Trophoblast cell (in vitro differentiated cells and primary cell): ENCODE results near the gene AIF1L.

Source experiments
- DNase-seq, 2 donors: peaks; one replicate each; pipeline ENCODE4 v3.0.0-alpha.2; 2016
- H2AFZ ChIP-seq: 2 replicates; pipeline ENCODE4 v1.6.1; 2013; ENCODE audit warnings: low read length, moderate library complexity, mild to moderate bottlenecking; ENCODE audit not compliant: insufficient read depth, poor library complexity
- H2AK5ac ChIP-seq: 2 replicates; pipeline ENCODE4 v1.6.1; 2013; ENCODE audit warnings: mild to moderate bottlenecking, low read length
- H2BK120ac ChIP-seq: 2 replicates; pipeline ENCODE4 v1.6.1; 2013; ENCODE audit warnings: low read length, mild to moderate bottlenecking, moderate library complexity; ENCODE audit not compliant: insufficient read depth, poor library complexity
- H2BK12ac ChIP-seq: 2 replicates; pipeline ENCODE4 v1.6.1; 2013; ENCODE audit warnings: mild to moderate bottlenecking, low read length, moderate library complexity
- H2BK5ac ChIP-seq: 2 replicates; pipeline ENCODE4 v1.6.1; 2013; ENCODE audit warnings: low read length, low read depth, moderate library complexity, mild to moderate bottlenecking; ENCODE audit not compliant: poor library complexity
- H3K14ac ChIP-seq: 2 replicates; pipeline ENCODE4 v1.6.1; 2013; ENCODE audit warnings: mild to moderate bottlenecking, low read length
- H3K18ac ChIP-seq: 2 replicates; pipeline ENCODE4 v1.6.1; 2013; ENCODE audit warnings: mild to moderate bottlenecking, low read length
- H3K23ac ChIP-seq: 2 replicates; pipeline ENCODE4 v1.6.1; 2013; ENCODE audit warnings: low read length
- H3K27ac ChIP-seq: 2 replicates; pipeline ENCODE4 v1.5.1; 2013; ENCODE audit warnings: low read depth, mild to moderate bottlenecking, inconsistent platforms, low read length, moderate library complexity
- H3K27me3 ChIP-seq: 2 replicates; pipeline ENCODE4 v1.6.1; 2013; ENCODE audit warnings: inconsistent platforms, mild to moderate bottlenecking, low read length, moderate library complexity; ENCODE audit not compliant: insufficient read depth
- H3K36me3 ChIP-seq, 2 experiments: 1 replicate in 1 of 2; 2 replicates in 1 of 2; pipeline ENCODE4 v1.6.1; 2013; ENCODE audit warnings: low read length in 2 of 2, mild to moderate bottlenecking in 2 of 2, moderate library complexity in 1 of 2; ENCODE audit not compliant: insufficient read depth in 2 of 2, control insufficient read depth in 1 of 2
- H3K4ac ChIP-seq: 2 replicates; pipeline ENCODE4 v1.6.1; 2013; ENCODE audit warnings: low read depth, mild to moderate bottlenecking, low read length, moderate library complexity
- H3K4me1 ChIP-seq, 2 experiments: 1 replicate in 1 of 2; 2 replicates in 1 of 2; pipeline ENCODE4 v1.6.1; 2013; ENCODE audit warnings: low read length in 2 of 2, mild to moderate bottlenecking in 2 of 2, moderate library complexity in 1 of 2; ENCODE audit not compliant: insufficient read depth in 2 of 2, control insufficient read depth in 1 of 2
- H3K4me2 ChIP-seq: 2 replicates; pipeline ENCODE4 v1.6.1; 2013; ENCODE audit warnings: inconsistent platforms, mild to moderate bottlenecking, low read length, moderate library complexity
- H3K4me3 ChIP-seq: 2 replicates; pipeline ENCODE4 v1.5.1; 2013; ENCODE audit warnings: mild to moderate bottlenecking, low read depth, low read length, inconsistent platforms
- H3K79me1 ChIP-seq: one replicate; pipeline ENCODE4 v1.6.1; 2013; ENCODE audit warnings: low read length
- H3K79me2 ChIP-seq: 2 replicates; pipeline ENCODE4 v1.6.1; 2013; ENCODE audit warnings: low read length, mild to moderate bottlenecking; ENCODE audit not compliant: control insufficient read depth, insufficient read depth, poor library complexity
- H3K9ac ChIP-seq: 2 replicates; pipeline ENCODE4 v1.6.1; 2013; ENCODE audit warnings: mild to moderate bottlenecking, low read length
- H3K9me3 ChIP-seq: 2 replicates; pipeline ENCODE4 v1.6.1; 2013; ENCODE audit warnings: low read depth, mild to moderate bottlenecking, control low read depth, inconsistent platforms, low read length; ENCODE audit not compliant: insufficient read depth
- H4K12ac ChIP-seq: 2 replicates; pipeline ENCODE4 v1.6.1; 2013; ENCODE audit warnings: low read depth, mild to moderate bottlenecking, low read length, moderate library complexity
- H4K8ac ChIP-seq: 2 replicates; pipeline ENCODE4 v1.6.1; 2013; ENCODE audit warnings: low read depth, mild to moderate bottlenecking, low read length, moderate library complexity
- H4K91ac ChIP-seq: one replicate; pipeline ENCODE4 v1.6.1; 2013; ENCODE audit warnings: low read depth, mild to moderate bottlenecking, low read length, moderate library complexity
- WGBS: extraction: QIAGEN DNeasy Blood & Tissue Kit; methylation state at CpG from one replicate; pipeline ENCODE4 v1.1.7; 2013; ENCODE audit warnings: missing lambda C conversion rate; ENCODE audit not compliant: insufficient read length, insufficient coverage; ENCODE audit errors: extremely low coverage; 5-methylcytosine and 5-hydroxymethylcytosine counted together

AIF1L gene

GRCh38 chr9:131072871-131073237 is 23.5 kb upstream of the AIF1L start:
- Histone ChIP-seq H3K9me3 (peaks cover 2% of the 10 kb centered on the region), H2BK5ac (no peak overlapping the region), H4K91ac (no peak overlapping the region), H3K79me1 (no peaks in the 10 kb centered on the region), H4K8ac (no peak overlapping the region), H3K27me3 (no peaks in the 10 kb centered on the region), H3K9ac (no peak overlapping the region), H2AFZ (no peak overlapping the region), H3K14ac (no peak overlapping the region), H4K12ac (no peak overlapping the region), H3K23ac (no peak overlapping the region), H3K4ac (no peak overlapping the region), H3K36me3 (no peaks in the 10 kb centered on the region), H3K27ac (no peak overlapping the region), H3K4me3 (no peak overlapping the region), H3K4me1 (no peaks in the 10 kb centered on the region), H2BK12ac (no peak overlapping the region), H3K79me2 (peaks cover 1% of the 10 kb centered on the region), H3K18ac (no peak overlapping the region), H2AK5ac (no peak overlapping the region), H3K4me2 (no peak overlapping the region), H2BK120ac (no peak overlapping the region)
- DNase-seq, result no peak
- no CpG with 5 or more reads among the region's 9 CpGs for WGBS

GRCh38 chr9:131076347-131077195 is 19.8 kb upstream of the AIF1L start:
- H4K91ac ChIP-seq, result no peak overlapping the region
- H3K23ac ChIP-seq, result no peak overlapping the region
- no peak overlapping the region for H3K14ac ChIP-seq
- WGBS, result no CpG with 5 or more reads among the region's 15 CpGs
- no peak overlapping the region for H2BK12ac ChIP-seq
- H3K4me2 ChIP-seq, result no peak overlapping the region
- no peak overlapping the region for H2BK5ac ChIP-seq
- H3K36me3 ChIP-seq, result no peaks in the 10 kb centered on the region
- H3K4me1 ChIP-seq, result no peaks in the 10 kb centered on the region
- H2AK5ac ChIP-seq, result no peak overlapping the region
- H3K79me2 ChIP-seq, result peaks cover 1% of the 10 kb centered on the region
- no peak overlapping the region for H2BK120ac ChIP-seq
- H3K9me3 ChIP-seq, result peaks cover 2% of the 10 kb centered on the region
- H3K79me1 ChIP-seq, result no peaks in the 10 kb centered on the region
- H4K8ac ChIP-seq, result no peak overlapping the region
- no peak overlapping the region for H2AFZ ChIP-seq
- no peak overlapping the region for H4K12ac ChIP-seq
- no peak for DNase-seq
- H3K27me3 ChIP-seq, result no peaks in the 10 kb centered on the region
- no peak overlapping the region for H3K18ac ChIP-seq
- H3K27ac ChIP-seq, result no peak overlapping the region
- H3K4me3 ChIP-seq, result no peak overlapping the region
- no peak overlapping the region for H3K4ac ChIP-seq
- no peak overlapping the region for H3K9ac ChIP-seq

- Histone ChIP-seq H3K4me1 (no peaks in the 10 kb centered on the region), H4K8ac (no peak overlapping the region), H3K79me1 (no peaks in the 10 kb centered on the region), H3K4me2 (no peak overlapping the region), H4K91ac (no peak overlapping the region), H3K9ac (no peak overlapping the region), H3K27ac (no peak overlapping the region), H4K12ac (no peak overlapping the region), H3K36me3 (no peaks in the 10 kb centered on the region), H3K9me3 (peaks cover 2% of the 10 kb centered on the region), H2BK120ac (no peak overlapping the region), H3K4me3 (no peak overlapping the region), H3K14ac (no peak overlapping the region), H3K4ac (no peak overlapping the region), H3K18ac (no peak overlapping the region), H3K79me2 (peaks cover 1% of the 10 kb centered on the region), H2BK5ac (no peak overlapping the region), H2AK5ac (no peak overlapping the region), H3K23ac (no peak overlapping the region), H2AFZ (no peak overlapping the region), H3K27me3 (no peaks in the 10 kb centered on the region), H2BK12ac (no peak overlapping the region)
- DNase-seq, result peak; percentile 93 to 97
- WGBS, result no CpG with 5 or more reads among the region's 17 CpGs
Observed at GRCh38 chr9:131078427-131079366, 17.6 kb upstream of the AIF1L start.

- no peaks in the 10 kb centered on the region for H3K36me3 ChIP-seq
- H2BK120ac ChIP-seq, result no peak overlapping the region
- H3K4me1 ChIP-seq, result no peaks in the 10 kb centered on the region
- no peak overlapping the region for H2BK5ac ChIP-seq
- peaks cover 1% of the 10 kb centered on the region for H3K79me2 ChIP-seq
- H3K9me3 ChIP-seq, result peaks cover 2% of the 10 kb centered on the region
- WGBS, result no CpG with 5 or more reads among the region's 9 CpGs
- H3K4ac ChIP-seq, result no peak overlapping the region
- no peaks in the 10 kb centered on the region for H3K79me1 ChIP-seq
- no peak overlapping the region for H3K27ac ChIP-seq
- H3K18ac ChIP-seq, result no peak overlapping the region
- no peak overlapping the region for H4K91ac ChIP-seq
- no peak overlapping the region for H3K4me2 ChIP-seq
- H2AFZ ChIP-seq, result no peak overlapping the region
- H3K14ac ChIP-seq, result no peak overlapping the region
- no peak overlapping the region for H3K4me3 ChIP-seq
- no peak overlapping the region for H3K9ac ChIP-seq
- no peak overlapping the region for H2AK5ac ChIP-seq
- H3K27me3 ChIP-seq, result no peaks in the 10 kb centered on the region
- H4K8ac ChIP-seq, result no peak overlapping the region
- H2BK12ac ChIP-seq, result no peak overlapping the region
- no peak overlapping the region for H4K12ac ChIP-seq
- DNase-seq, result no peak
- no peak overlapping the region for H3K23ac ChIP-seq
Observed at GRCh38 chr9:131080589-131080988, 15.7 kb upstream of the AIF1L start.
